Measurements from ENCODE around the gene LHFPL3.

DNA sequence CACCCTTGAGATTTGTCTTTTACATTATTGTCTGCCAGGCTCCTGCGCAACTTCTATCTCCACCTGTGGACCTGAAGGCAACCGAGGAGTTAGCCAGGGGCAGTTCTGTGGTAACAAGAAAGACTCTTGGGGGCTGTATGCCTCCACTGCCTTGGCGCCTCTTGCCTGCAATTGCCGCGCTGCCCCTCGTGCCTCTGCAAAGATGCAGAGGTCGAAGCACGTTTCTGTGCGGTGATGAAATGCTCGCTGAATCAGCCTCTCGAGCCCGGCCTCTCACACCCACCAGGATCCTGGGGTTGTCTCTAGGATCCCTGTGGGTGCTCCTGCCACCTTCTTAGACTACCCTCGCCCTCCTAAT is 486 bp upstream of the LHFPL3 start:
- TF ChIP-seq MAX (IDR thresholded peaks at IDR 0.05) (no peak), POLR2A (IDR thresholded peaks at IDR 0.05; ENCODE audit: borderline replicate concordance, extremely low read depth, insufficient read depth, insufficient read length) (no peak), CTCF (IDR thresholded peaks at IDR 0.05 in 2 of 3, conservative IDR thresholded peaks at IDR 0.05 in 1 of 3; ENCODE audit: borderline replicate concordance in 1 of 3, insufficient read depth in 1 of 3, low read depth in 2 of 3, low read length in 2 of 3) (no peak), RAD21 (IDR thresholded peaks at IDR 0.05; ENCODE audit: low read depth) (no peak), EZH2phosphoT487 (IDR thresholded peaks at IDR 0.05; ENCODE audit: borderline replicate concordance) (no peak), SP1 (IDR thresholded peaks at IDR 0.05; ENCODE audit: low read depth) (no peak), YY1 (IDR thresholded peaks at IDR 0.05; ENCODE audit: extremely low read depth, insufficient replicate concordance, low read depth, low read length) (no peak), EGR1 (IDR thresholded peaks at IDR 0.05; ENCODE audit: low read depth) (no peak), ZNF274 (IDR thresholded peaks at IDR 0.05; ENCODE audit: low read depth, low read length) (no peak), SRF (IDR thresholded peaks at IDR 0.05; ENCODE audit: low read depth) (no peak)
